GM19395 (cell line): Measurements from ENCODE around the gene RERE.
"Not testable (repeated sequence)": the region's sequence is repeated elsewhere in the genome, so short reads cannot be mapped to it uniquely, and the experiment has no call there.

Experiments
- ATAC-seq: cut with Tn5 transposase; IDR thresholded peaks from one replicate; pipeline ENCODE4 v1.9.1; 2021; ENCODE audit warnings: mild to moderate bottlenecking, moderate library complexity; ENCODE audit not compliant: unreplicated experiment

Gene RERE

GRCh38 chr1:8619917-8620502 lies 197.4 kb downstream of the RERE start:
- ATAC-seq: not testable (repeated sequence)

- not testable (repeated sequence) for ATAC-seq
These were observed 198.0 kb downstream of the RERE start for GRCh38 chr1:8619419-8619818.

- not testable (repeated sequence) for ATAC-seq
These were observed 200.6 kb downstream of the RERE start for GRCh38 chr1:8616791-8617190.

- not testable (repeated sequence) for ATAC-seq
These were observed 205.6 kb downstream of the RERE start for GRCh38 chr1:8611634-8612515.

- ATAC-seq: no peak
These were observed 209.5 kb downstream of the RERE start for GRCh38 chr1:8607906-8608305.

GRCh38 chr1:8604041-8604945 lies 213.1 kb downstream of the RERE start:
- peak; percentile 87 for ATAC-seq

- ATAC-seq: no peak
These were observed 214.2 kb downstream of the RERE start for GRCh38 chr1:8603220-8603616.

GRCh38 chr1:8602471-8603219 lies 214.8 kb downstream of the RERE start:
- ATAC-seq: no peak

- ATAC-seq: no peak
These were observed 217.1 kb downstream of the RERE start for GRCh38 chr1:8600336-8600735.

GRCh38 chr1:8599646-8600212 lies 217.7 kb downstream of the RERE start:
- no peak for ATAC-seq

- no peak for ATAC-seq
These were observed 218.7 kb downstream of the RERE start for GRCh38 chr1:8598783-8599182.

- ATAC-seq: no peak
These were observed 219.2 kb downstream of the RERE start for GRCh38 chr1:8598060-8598724.

- no peak for ATAC-seq
These were observed 220.0 kb downstream of the RERE start for GRCh38 chr1:8597455-8597854.

GRCh38 chr1:8595941-8596340 lies 221.5 kb downstream of the RERE start:
- peak; percentile 60 for ATAC-seq

- no peak for ATAC-seq
These were observed 222.1 kb downstream of the RERE start for GRCh38 chr1:8595332-8595731.

- not testable (repeated sequence) for ATAC-seq
These were observed 224.1 kb downstream of the RERE start for GRCh38 chr1:8593292-8593691.

GRCh38 chr1:8591569-8591968 lies 225.9 kb downstream of the RERE start:
- ATAC-seq: no peak

GRCh38 chr1:8590721-8591351 lies 226.6 kb downstream of the RERE start:
- ATAC-seq: no peak

- ATAC-seq: no peak
These were observed 227.9 kb downstream of the RERE start for GRCh38 chr1:8589571-8589970.
